IMR-90 (cell line): ENCODE results near the gene RAD51B.
A peak's percentile ranks its signal among the peaks of the same experiment; 100 is the strongest.

Experiments
- CEBPB ChIP-seq: IDR thresholded peaks from 2 replicates; pipeline ENCODE4 v1.6.1; 2012; ENCODE audit warnings: low read depth, low read length, improper control_type of control experiment
- CTCF ChIP-seq: conservative IDR thresholded peaks from 2 replicates; pipeline ENCODE4 v1.5.1; 2012; ENCODE audit warnings: mild to moderate bottlenecking, low read depth, low read length, improper control_type of control experiment
- MAZ ChIP-seq: IDR thresholded peaks from 2 replicates; pipeline ENCODE4 v1.6.1; 2012; ENCODE audit warnings: low read depth, mild to moderate bottlenecking, low read length, improper control_type of control experiment, moderate library complexity, borderline replicate concordance
- POLR2A ChIP-seq: IDR thresholded peaks from 2 replicates; pipeline ENCODE4 v1.6.1; 2012; ENCODE audit warnings: mild to moderate bottlenecking, low read depth, low read length
- RAD21 ChIP-seq: IDR thresholded peaks from 2 replicates; pipeline ENCODE4 v1.6.1; 2012; ENCODE audit warnings: low read length, improper control_type of control experiment
- RCOR1 ChIP-seq: IDR thresholded peaks from 2 replicates; pipeline ENCODE4 v1.6.1; 2012; ENCODE audit warnings: mild to moderate bottlenecking, low read length, improper control_type of control experiment; ENCODE audit not compliant: insufficient replicate concordance
- SMC3 ChIP-seq: fragments of 150-350 bp; IDR thresholded peaks from 2 replicates; pipeline ENCODE4 v1.6.1; 2016; ENCODE audit warnings: low read depth, mild to moderate bottlenecking, antibody characterized with exemption, low read length, moderate library complexity

GRCh38 chr14:68157971-68158371, 338.4 kb downstream of the RAD51B start:
- TF ChIP-seq CTCF = no peak
- TF ChIP-seq RAD21 = no peak
- no peak for TF ChIP-seq POLR2A
- TF ChIP-seq MAZ = no peak
- TF ChIP-seq CEBPB = peak; percentile 77
- no peak for TF ChIP-seq RCOR1
- TF ChIP-seq SMC3 = no peak
